ENCODE data around the gene GLRA3.

GRCh38 chr4:174753021-174753420 is 76.0 kb downstream of the GLRA3 start:
- no peak for TF ChIP-seq CTCF (IDR thresholded peaks at IDR 0.05)
- no peak for TF ChIP-seq POLR2A (IDR thresholded peaks at IDR 0.05)
